ENCODE data around the gene ABLIM3.

Gene ABLIM3

GRCh38 chr5:149174847-149175234, 33.5 kb downstream of the ABLIM3 start:
- H3K4me3 ChIP-seq (ENCODE audit: insufficient read depth in 1 of 2, low read depth in 1 of 2, low read length in 2 of 2), result peak overlapping the region in 1 of 2 experiments; percentile 2
- H2BK120ac ChIP-seq (ENCODE audit: low read depth, low read length), result peak overlapping the region; percentile 58
- no peak overlapping the region for H3K14ac ChIP-seq (ENCODE audit: low read length in 2 of 2)
- peaks cover 11% of the 10 kb centered on the region for H3K4me1 ChIP-seq (ENCODE audit: control insufficient read depth, insufficient read depth, low read depth, low read length)
- no peak overlapping the region for H4K91ac ChIP-seq (ENCODE audit: low read length)
- peak overlapping the region in 1 of 2 experiments; percentile 13 for H3K23ac ChIP-seq (ENCODE audit: low read length in 2 of 2)
- H2AK5ac ChIP-seq (ENCODE audit: low read length, severe bottlenecking), result no peak overlapping the region
- peak overlapping the region; percentile 84 for H3K9ac ChIP-seq (ENCODE audit: low read length)
- H3K18ac ChIP-seq (ENCODE audit: low read depth in 1 of 2, low read length in 2 of 2), result peak overlapping the region in 1 of 2 experiments; percentile 63
- no peak overlapping the region for H2BK5ac ChIP-seq (ENCODE audit: low read depth, low read length, poor library complexity, severe bottlenecking)
- H3K36me3 ChIP-seq (ENCODE audit: control insufficient read depth in 1 of 2, insufficient read depth in 2 of 2, low read depth in 1 of 2, low read length in 2 of 2), result no peaks in the 10 kb centered on the region
- no peak overlapping the region for H3K27ac ChIP-seq (ENCODE audit: low read length, poor library complexity, severe bottlenecking)
- H3K27me3 ChIP-seq (ENCODE audit: control insufficient read depth in 1 of 2, insufficient read depth in 1 of 2, low read length in 2 of 2), result no peaks in the 10 kb centered on the region
- no peak overlapping the region for H2BK15ac ChIP-seq (ENCODE audit: low read depth, poor library complexity, severe bottlenecking)
- DNase-seq, result peak; percentile 51
- peaks cover 8% of the 10 kb centered on the region for H3K79me1 ChIP-seq (replicated peaks; ENCODE audit: low read length, poor library complexity, severe bottlenecking)
- no peak overlapping the region for H2AFZ ChIP-seq (ENCODE audit: low read depth, low read length)
- WGBS, result 100% methylated on average over 3 of the region's 3 CpGs
- H3K9me3 ChIP-seq (ENCODE audit: control insufficient read depth, low read length), result no peaks in the 10 kb centered on the region
- peak overlapping the region; percentile 15 to 35 for H2BK12ac ChIP-seq (ENCODE audit: low read length in 2 of 2)
- no peak overlapping the region for H3K4ac ChIP-seq (ENCODE audit: low read depth in 1 of 2, low read length in 2 of 2)
- H3K4me2 ChIP-seq (ENCODE audit: low read length, poor library complexity, severe bottlenecking), result no peak overlapping the region
- H4K8ac ChIP-seq (ENCODE audit: low read length), result no peak overlapping the region

- H2AK5ac ChIP-seq (ENCODE audit: low read length, severe bottlenecking), result no peak overlapping the region
- DNase-seq, result no peak
- H3K23ac ChIP-seq (ENCODE audit: low read length in 2 of 2), result peak overlapping the region in 1 of 2 experiments; percentile 6
- H2BK15ac ChIP-seq (ENCODE audit: low read depth, poor library complexity, severe bottlenecking), result no peak overlapping the region
- H3K18ac ChIP-seq (ENCODE audit: low read depth in 1 of 2, low read length in 2 of 2), result peak overlapping the region in 1 of 2 experiments; percentile 37
- no peaks in the 10 kb centered on the region for H3K27me3 ChIP-seq (ENCODE audit: control insufficient read depth in 1 of 2, insufficient read depth in 1 of 2, low read length in 2 of 2)
- H3K36me3 ChIP-seq (ENCODE audit: control insufficient read depth in 1 of 2, insufficient read depth in 2 of 2, low read depth in 1 of 2, low read length in 2 of 2), result no peaks in the 10 kb centered on the region
- no peak overlapping the region for H2AFZ ChIP-seq (ENCODE audit: low read depth, low read length)
- peaks cover 11% of the 10 kb centered on the region for H3K4me1 ChIP-seq (ENCODE audit: control insufficient read depth, insufficient read depth, low read depth, low read length)
- peak overlapping the region; percentile 84 for H3K9ac ChIP-seq (ENCODE audit: low read length)
- peak overlapping the region; percentile 66 for H4K8ac ChIP-seq (ENCODE audit: low read length)
- H2BK12ac ChIP-seq (ENCODE audit: low read length in 2 of 2), result peak overlapping the region in 1 of 2 experiments; percentile 17
- peaks cover 7% of the 10 kb centered on the region for H3K79me1 ChIP-seq (replicated peaks; ENCODE audit: low read length, poor library complexity, severe bottlenecking)
- no peak overlapping the region for H2BK5ac ChIP-seq (ENCODE audit: low read depth, low read length, poor library complexity, severe bottlenecking)
- no peak overlapping the region for H3K27ac ChIP-seq (ENCODE audit: low read length, poor library complexity, severe bottlenecking)
- no peak overlapping the region for H3K4me2 ChIP-seq (ENCODE audit: low read length, poor library complexity, severe bottlenecking)
- peak overlapping the region in 1 of 2 experiments; percentile 76 for H3K14ac ChIP-seq (ENCODE audit: low read length in 2 of 2)
- no peak overlapping the region for H2BK120ac ChIP-seq (ENCODE audit: low read depth, low read length)
- H3K4me3 ChIP-seq (ENCODE audit: insufficient read depth in 1 of 2, low read depth in 1 of 2, low read length in 2 of 2), result peak overlapping the region in 1 of 2 experiments; percentile 36
- peak overlapping the region in 1 of 2 experiments; percentile 17 for H3K4ac ChIP-seq (ENCODE audit: low read depth in 1 of 2, low read length in 2 of 2)
- H4K91ac ChIP-seq (ENCODE audit: low read length), result peak overlapping the region; percentile 63
- H3K9me3 ChIP-seq (ENCODE audit: control insufficient read depth, low read length), result no peaks in the 10 kb centered on the region
- 86% methylated on average over 10 of the region's 12 CpGs for WGBS
Observed at GRCh38 chr5:149175346-149176105, 34.2 kb downstream of the ABLIM3 start.

GRCh38 chr5:149177339-149177843, 36.1 kb downstream of the ABLIM3 start:
- H4K91ac ChIP-seq (ENCODE audit: low read length), result no peak overlapping the region
- no peak overlapping the region for H3K23ac ChIP-seq (ENCODE audit: low read length in 2 of 2)
- H4K8ac ChIP-seq (ENCODE audit: low read length), result no peak overlapping the region
- peaks cover 9% of the 10 kb centered on the region for H3K4me1 ChIP-seq (ENCODE audit: control insufficient read depth, insufficient read depth, low read depth, low read length)
- no peak overlapping the region for H3K4me3 ChIP-seq (ENCODE audit: insufficient read depth in 1 of 2, low read depth in 1 of 2, low read length in 2 of 2)
- no peak overlapping the region for H2BK15ac ChIP-seq (ENCODE audit: low read depth, poor library complexity, severe bottlenecking)
- DNase-seq, result no peak
- H3K9ac ChIP-seq (ENCODE audit: low read length), result no peak overlapping the region
- no peak overlapping the region for H3K27ac ChIP-seq (ENCODE audit: low read length, poor library complexity, severe bottlenecking)
- no peaks in the 10 kb centered on the region for H3K27me3 ChIP-seq (ENCODE audit: control insufficient read depth in 1 of 2, insufficient read depth in 1 of 2, low read length in 2 of 2)
- H3K79me1 ChIP-seq (replicated peaks; ENCODE audit: low read length, poor library complexity, severe bottlenecking), result peaks cover 4% of the 10 kb centered on the region
- H3K14ac ChIP-seq (ENCODE audit: low read length in 2 of 2), result no peak overlapping the region
- H2AK5ac ChIP-seq (ENCODE audit: low read length, severe bottlenecking), result no peak overlapping the region
- no peak overlapping the region for H2BK12ac ChIP-seq (ENCODE audit: low read length in 2 of 2)
- no peaks in the 10 kb centered on the region for H3K36me3 ChIP-seq (ENCODE audit: control insufficient read depth in 1 of 2, insufficient read depth in 2 of 2, low read depth in 1 of 2, low read length in 2 of 2)
- no peak overlapping the region for H2BK5ac ChIP-seq (ENCODE audit: low read depth, low read length, poor library complexity, severe bottlenecking)
- H2BK120ac ChIP-seq (ENCODE audit: low read depth, low read length), result no peak overlapping the region
- H3K4me2 ChIP-seq (ENCODE audit: low read length, poor library complexity, severe bottlenecking), result no peak overlapping the region
- H3K18ac ChIP-seq (ENCODE audit: low read depth in 1 of 2, low read length in 2 of 2), result no peak overlapping the region
- no peak overlapping the region for H3K4ac ChIP-seq (ENCODE audit: low read depth in 1 of 2, low read length in 2 of 2)
- no peak overlapping the region for H2AFZ ChIP-seq (ENCODE audit: low read depth, low read length)
- H3K9me3 ChIP-seq (ENCODE audit: control insufficient read depth, low read length), result no peaks in the 10 kb centered on the region

GRCh38 chr5:149177911-149178565, 36.7 kb downstream of the ABLIM3 start:
- WGBS, result 77% methylated on average over 8 of the region's 8 CpGs
- Histone ChIP-seq H3K27ac (ENCODE audit: low read length, poor library complexity, severe bottlenecking) (no peak overlapping the region), H3K27me3 (ENCODE audit: control insufficient read depth in 1 of 2, insufficient read depth in 1 of 2, low read length in 2 of 2) (no peaks in the 10 kb centered on the region), H3K9ac (ENCODE audit: low read length) (no peak overlapping the region), H2AFZ (ENCODE audit: low read depth, low read length) (no peak overlapping the region), H2BK15ac (ENCODE audit: low read depth, poor library complexity, severe bottlenecking) (no peak overlapping the region), H2AK5ac (ENCODE audit: low read length, severe bottlenecking) (no peak overlapping the region), H3K79me1 (replicated peaks; ENCODE audit: low read length, poor library complexity, severe bottlenecking) (peaks cover 2% of the 10 kb centered on the region), H3K36me3 (ENCODE audit: control insufficient read depth in 1 of 2, insufficient read depth in 2 of 2, low read depth in 1 of 2, low read length in 2 of 2) (peaks cover 0 to 1% of the 10 kb centered on the region in 2 experiments), H3K18ac (ENCODE audit: low read depth in 1 of 2, low read length in 2 of 2) (no peak overlapping the region), H2BK120ac (ENCODE audit: low read depth, low read length) (no peak overlapping the region), H3K9me3 (ENCODE audit: control insufficient read depth, low read length) (no peaks in the 10 kb centered on the region), H3K4me3 (ENCODE audit: insufficient read depth in 1 of 2, low read depth in 1 of 2, low read length in 2 of 2) (no peak overlapping the region), H3K4me2 (ENCODE audit: low read length, poor library complexity, severe bottlenecking) (no peak overlapping the region), H4K91ac (ENCODE audit: low read length) (no peak overlapping the region), H3K23ac (ENCODE audit: low read length in 2 of 2) (no peak overlapping the region), H4K8ac (ENCODE audit: low read length) (no peak overlapping the region), H2BK12ac (ENCODE audit: low read length in 2 of 2) (peak overlapping the region in 1 of 2 experiments; percentile 61), H3K14ac (ENCODE audit: low read length in 2 of 2) (no peak overlapping the region), H3K4me1 (ENCODE audit: control insufficient read depth, insufficient read depth, low read depth, low read length) (peaks cover 8% of the 10 kb centered on the region), H3K4ac (ENCODE audit: low read depth in 1 of 2, low read length in 2 of 2) (peak overlapping the region in 1 of 2 experiments; percentile 56), H2BK5ac (ENCODE audit: low read depth, low read length, poor library complexity, severe bottlenecking) (no peak overlapping the region)
- no peak for DNase-seq

Data from mesenchymal stem cell (in vitro differentiated cells and primary cell).